ENCODE data around the gene TYK2. TPM values are rescaled to one million over a fixed set of nuclear protein-coding genes. Genes with fewer than 3 reads are reported as not detected.

Gene TYK2
- total and polyA plus RNA-seq, 9 of the 15 experiments (the other 6 are each of a cell fraction or from before 2014, with no cell fraction given): 15.0 to 182 (median 85.9) TPM

DNA sequence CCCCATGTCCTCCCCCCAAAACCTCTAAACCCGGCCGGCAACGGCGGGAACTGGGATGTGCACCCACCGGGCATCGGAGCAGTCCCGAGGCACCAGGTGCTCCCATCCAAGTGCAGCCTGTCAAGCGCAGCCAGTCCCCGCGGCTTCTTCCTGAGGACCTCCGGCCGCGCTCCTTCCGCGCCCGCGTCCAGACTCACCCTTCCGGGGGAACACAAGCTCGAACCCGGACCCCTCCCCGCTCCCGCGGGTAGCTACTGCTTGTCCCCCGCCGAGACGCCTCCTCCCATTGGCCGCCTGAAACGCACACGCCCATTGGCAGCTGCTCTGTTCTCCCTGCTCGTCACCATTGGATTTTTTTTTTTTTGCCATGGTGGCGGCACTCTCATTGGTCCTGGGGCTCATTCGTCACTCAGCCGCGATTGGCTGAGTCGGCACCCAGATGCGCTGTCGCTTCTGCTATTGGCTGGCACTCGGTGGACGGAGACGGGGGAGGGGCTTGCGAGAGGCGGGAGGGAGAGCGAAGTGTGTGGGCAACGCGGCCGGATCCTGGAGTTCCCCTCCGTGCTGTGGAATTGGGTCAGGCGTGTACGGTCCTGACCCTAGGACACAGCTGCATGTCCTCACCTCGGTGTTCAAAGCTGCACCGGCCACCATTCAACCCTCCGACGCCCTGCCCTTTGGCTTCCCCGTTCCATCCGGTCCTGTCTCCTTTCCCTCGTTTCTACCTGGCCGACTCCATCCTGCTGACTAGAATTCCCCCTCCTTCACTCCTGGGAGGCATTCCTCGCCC, at the start of gene TYK2 (continued):
- TF ChIP-seq TAF1 (IDR thresholded peaks at IDR 0.05; ENCODE audit: control insufficient read depth, extremely low read depth, insufficient read depth, low read length, severe bottlenecking): peak; percentile 71
- peak; percentile 97 for TF ChIP-seq PHF20 (IDR thresholded peaks at IDR 0.05; ENCODE audit: partially characterized antibody)
- peak; percentile 99 for TF ChIP-seq ZKSCAN8 (CRISPR knock-in tag; IDR thresholded peaks at IDR 0.05)
- TF ChIP-seq ZBED1 (IDR thresholded peaks at IDR 0.05): 0 out of 2 replicates have a peak, but pooled peaks have one; percentile 49
- no peak for TF ChIP-seq RBM15 (IDR thresholded peaks at IDR 0.05; ENCODE audit: insufficient read depth, low read length)
- TF ChIP-seq, protein P1, sequence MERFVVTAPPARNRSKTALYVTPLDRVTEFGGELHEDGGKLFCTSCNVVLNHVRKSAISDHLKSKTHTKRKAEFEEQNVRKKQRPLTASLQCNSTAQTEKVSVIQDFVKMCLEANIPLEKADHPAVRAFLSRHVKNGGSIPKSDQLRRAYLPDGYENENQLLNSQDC (CRISPR knock-in tag; IDR thresholded peaks at IDR 0.05): 0 out of 2 replicates have a peak, but pooled peaks have one; percentile 37
- TF ChIP-seq PTBP1 (IDR thresholded peaks at IDR 0.05; ENCODE audit: low read depth, low read length): no peak
- TF ChIP-seq, protein P2, sequence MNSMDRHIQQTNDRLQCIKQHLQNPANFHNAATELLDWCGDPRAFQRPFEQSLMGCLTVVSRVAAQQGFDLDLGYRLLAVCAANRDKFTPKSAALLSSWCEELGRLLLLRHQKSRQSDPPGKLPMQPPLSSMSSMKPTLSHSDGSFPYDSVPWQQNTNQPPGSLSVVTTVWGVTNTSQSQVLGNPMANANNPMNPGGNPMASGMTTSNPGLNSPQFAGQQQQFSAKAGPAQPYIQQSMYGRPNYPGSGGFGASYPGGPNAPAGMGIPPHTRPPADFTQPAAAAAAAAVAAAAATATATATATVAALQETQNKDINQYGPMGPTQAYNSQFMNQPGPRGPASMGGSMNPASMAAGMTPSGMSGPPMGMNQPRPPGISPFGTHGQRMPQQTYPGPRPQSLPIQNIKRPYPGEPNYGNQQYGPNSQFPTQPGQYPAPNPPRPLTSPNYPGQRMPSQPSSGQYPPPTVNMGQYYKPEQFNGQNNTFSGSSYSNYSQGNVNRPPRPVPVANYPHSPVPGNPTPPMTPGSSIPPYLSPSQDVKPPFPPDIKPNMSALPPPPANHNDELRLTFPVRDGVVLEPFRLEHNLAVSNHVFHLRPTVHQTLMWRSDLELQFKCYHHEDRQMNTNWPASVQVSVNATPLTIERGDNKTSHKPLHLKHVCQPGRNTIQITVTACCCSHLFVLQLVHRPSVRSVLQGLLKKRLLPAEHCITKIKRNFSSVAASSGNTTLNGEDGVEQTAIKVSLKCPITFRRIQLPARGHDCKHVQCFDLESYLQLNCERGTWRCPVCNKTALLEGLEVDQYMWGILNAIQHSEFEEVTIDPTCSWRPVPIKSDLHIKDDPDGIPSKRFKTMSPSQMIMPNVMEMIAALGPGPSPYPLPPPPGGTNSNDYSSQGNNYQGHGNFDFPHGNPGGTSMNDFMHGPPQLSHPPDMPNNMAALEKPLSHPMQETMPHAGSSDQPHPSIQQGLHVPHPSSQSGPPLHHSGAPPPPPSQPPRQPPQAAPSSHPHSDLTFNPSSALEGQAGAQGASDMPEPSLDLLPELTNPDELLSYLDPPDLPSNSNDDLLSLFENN (IDR thresholded peaks at IDR 0.05; ENCODE audit: low read depth in 2 of 2, low read length in 2 of 2): 0 out of 4 replicates have a peak, but pooled peaks of 1 of the 2 experiments have one; percentile 41
- 0 out of 2 replicates have a peak, but pooled peaks have one; percentile 43 for TF ChIP-seq ZNF431 (CRISPR knock-in tag; IDR thresholded peaks at IDR 0.05)
- TF ChIP-seq MYC (IDR thresholded peaks at IDR 0.05; ENCODE audit: low read depth, low read length): peak; percentile 74
- no peak for TF ChIP-seq MYC (CRISPR knock-in tag; IDR thresholded peaks at IDR 0.05; ENCODE audit: borderline replicate concordance, low read depth)
- peak; percentile 6; the same call in 1 of the 2 replicates for TF ChIP-seq OTX1 (CRISPR knock-in tag; IDR thresholded peaks at IDR 0.05)
- peak; percentile 40; the same call in 1 of the 2 replicates for TF ChIP-seq SPI1 (IDR thresholded peaks at IDR 0.05; ENCODE audit: borderline replicate concordance, low read depth, low read length)
- TF ChIP-seq POLR2G (IDR thresholded peaks at IDR 0.05; ENCODE audit: low read depth, low read length): peak; percentile 94
- no peak for TF ChIP-seq STAT5B (CRISPR knock-in tag; IDR thresholded peaks at IDR 0.05)
- TF ChIP-seq BACH1 (tag; IDR thresholded peaks at IDR 0.05): no peak
- peak in 2 of 3 experiments; percentile 8 to 33 for TF ChIP-seq YY1 (IDR thresholded peaks at IDR 0.05; ENCODE audit: borderline replicate concordance in 1 of 3, control insufficient read depth in 1 of 3, extremely low read depth in 1 of 3, insufficient read depth in 3 of 3, insufficient read length in 1 of 3, insufficient replicate concordance in 2 of 3, low read depth in 1 of 3, low read length in 2 of 3)
- no peak; the same call in 1 of the 2 replicates for TF ChIP-seq TOE1 (IDR thresholded peaks at IDR 0.05; ENCODE audit: borderline replicate concordance)
- TF ChIP-seq TOE1 (CRISPR knock-in tag; IDR thresholded peaks at IDR 0.05; ENCODE audit: borderline replicate concordance, low read depth): no peak
- no peak for TF ChIP-seq RNF219 (CRISPR knock-in tag; IDR thresholded peaks at IDR 0.05)

All from K562 (cell line).